Kidney tubule cell (primary cell): ENCODE results near the gene URB1.
"Not testable (repeated sequence)": the region's sequence is repeated elsewhere in the genome, so short reads cannot be mapped to it uniquely, and the experiment has no call there.

ENCODE experiments used
- DNase-seq: peaks from one replicate; pipeline ENCODE4 v3.0.0-alpha.2; 2018; ENCODE audit warnings: low spot score

Gene URB1

DNA sequence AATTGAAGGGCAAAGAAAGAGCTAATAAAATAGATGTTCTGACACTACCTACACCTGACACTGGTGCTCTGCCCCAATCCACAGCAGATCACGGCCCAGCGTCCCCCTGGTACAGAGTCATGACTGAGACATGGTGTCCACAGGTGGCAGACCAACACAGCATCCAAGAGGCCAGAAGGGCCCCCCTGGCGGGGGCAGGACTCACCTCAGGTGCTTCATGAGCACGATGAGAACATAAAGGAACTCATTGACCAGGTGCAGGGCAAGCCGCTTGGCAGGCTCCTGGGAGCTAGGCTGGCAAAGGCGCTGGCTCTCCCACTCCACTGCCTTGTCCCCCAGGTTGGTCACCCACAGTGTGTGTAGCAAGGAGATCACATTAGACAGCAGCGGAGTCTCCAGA lies 73.8 kb downstream of the URB1 start:
- no peak for DNase-seq

DNA sequence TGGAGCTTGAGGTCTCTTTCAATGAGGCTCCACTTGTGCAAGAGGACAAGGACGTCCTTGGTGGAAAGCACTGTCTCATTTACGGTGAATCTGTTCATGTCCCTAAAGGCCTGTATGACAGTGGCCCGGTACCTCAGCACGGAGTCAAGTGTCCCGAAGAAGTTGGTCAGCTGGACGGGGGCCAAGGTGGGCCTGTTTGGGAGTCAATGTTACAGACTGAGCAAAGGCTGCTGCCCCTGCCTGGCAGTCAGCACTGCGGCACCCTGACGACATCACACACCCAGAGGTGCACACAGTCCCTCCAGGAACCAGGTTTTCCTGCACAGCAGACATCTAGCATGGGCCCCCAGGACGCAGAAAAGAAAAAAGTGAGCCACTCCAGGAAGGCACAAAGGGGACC lies 75.1 kb downstream of the URB1 start:
- no peak for DNase-seq

DNA sequence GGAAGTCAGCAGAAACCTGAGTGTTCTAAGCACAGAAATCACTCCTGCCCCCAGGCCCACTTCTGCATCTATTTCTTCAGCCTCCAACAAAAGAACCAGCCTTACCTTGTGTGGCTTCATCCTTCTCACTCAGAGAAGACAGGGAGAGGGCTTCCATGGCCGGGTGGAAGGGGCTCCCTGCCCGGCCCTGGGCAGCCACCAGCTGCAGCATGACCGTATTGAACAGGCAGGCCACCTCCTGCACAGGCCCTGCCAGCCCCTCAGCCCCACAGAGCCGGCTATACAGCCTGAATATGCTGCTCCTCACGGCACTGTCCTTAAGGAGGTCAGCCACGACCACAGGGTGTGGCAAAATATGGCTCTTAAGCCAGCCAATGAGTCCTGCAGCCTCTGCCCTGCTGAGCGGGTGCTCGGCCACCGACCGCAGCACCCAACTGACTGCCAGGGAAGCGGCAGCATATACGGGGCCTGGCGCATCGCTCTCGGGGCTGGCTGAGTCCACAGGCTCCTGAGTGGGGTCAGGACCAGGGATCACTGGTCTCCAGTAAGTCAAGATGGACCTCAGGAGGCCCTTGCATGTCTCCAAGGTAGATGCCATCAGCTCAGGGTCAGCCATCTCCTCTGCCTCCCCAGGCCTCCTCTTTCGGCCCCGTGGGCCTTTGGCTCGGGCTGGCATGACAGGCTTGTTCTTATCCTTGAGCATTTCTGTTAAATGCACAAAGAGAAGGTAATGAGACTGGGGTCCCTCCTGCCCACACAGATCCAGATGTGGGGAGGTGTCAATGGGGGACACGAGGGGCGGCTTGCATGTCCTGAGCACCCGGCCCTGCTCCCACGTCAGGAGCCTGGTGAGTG lies 76.2 kb downstream of the URB1 start:
- DNase-seq: no peak

DNA sequence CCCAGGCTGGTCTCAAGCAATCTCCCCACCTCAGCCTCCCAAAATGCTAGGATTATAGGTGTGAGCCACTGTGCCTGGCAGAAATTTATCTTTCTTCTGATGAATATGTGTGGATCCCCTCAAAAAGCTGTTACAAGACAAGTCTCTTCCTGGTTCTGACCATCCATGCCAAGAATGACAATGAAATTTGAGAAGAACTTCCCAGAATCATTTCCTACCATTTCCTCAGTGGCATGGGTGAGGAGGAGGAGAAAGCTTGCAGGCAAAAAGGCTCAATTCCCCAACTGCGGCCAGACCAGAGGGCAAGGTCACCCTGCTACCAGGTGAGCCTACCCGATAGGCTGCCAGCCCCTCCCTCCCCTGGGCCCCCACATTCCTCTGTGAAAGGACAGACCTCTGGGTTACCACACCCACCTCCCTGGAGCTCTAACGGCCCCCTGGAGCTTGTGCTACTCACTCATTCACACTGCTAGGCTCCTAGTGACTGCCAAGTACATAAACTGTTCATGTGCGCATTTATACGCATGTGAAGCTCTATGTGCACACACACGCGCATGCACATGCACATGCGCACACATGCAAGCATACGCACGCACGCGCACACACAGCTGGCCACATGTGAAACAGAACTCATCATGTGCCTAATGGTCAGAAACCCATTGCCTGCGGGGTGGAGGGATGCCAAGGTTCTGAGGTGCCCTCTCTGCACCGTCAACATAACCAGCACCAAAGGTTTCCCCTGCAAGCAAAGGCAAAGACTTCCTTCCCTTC lies 77.1 kb downstream of the URB1 start:
- DNase-seq: no peak

DNA sequence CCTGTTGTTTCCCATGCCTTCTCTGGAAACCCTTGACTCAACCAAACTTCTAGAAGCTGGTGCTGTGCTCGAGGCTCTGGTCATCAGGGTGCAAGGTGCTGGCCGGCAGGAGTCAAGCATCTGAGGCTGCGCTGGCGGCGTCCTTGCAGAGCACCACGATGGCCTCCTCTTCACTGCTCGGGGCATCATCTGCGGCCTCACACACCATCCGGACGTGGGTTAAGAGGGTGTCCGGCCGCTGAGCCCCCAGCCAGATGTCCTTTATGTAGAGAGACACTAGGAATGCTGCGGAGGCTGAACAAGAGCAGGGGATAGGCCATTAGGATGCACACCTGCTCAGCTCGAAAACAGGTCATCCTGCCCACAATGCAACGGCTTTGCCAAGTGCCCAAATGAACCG lies 78.0 kb downstream of the URB1 start:
- no peak for DNase-seq

DNA sequence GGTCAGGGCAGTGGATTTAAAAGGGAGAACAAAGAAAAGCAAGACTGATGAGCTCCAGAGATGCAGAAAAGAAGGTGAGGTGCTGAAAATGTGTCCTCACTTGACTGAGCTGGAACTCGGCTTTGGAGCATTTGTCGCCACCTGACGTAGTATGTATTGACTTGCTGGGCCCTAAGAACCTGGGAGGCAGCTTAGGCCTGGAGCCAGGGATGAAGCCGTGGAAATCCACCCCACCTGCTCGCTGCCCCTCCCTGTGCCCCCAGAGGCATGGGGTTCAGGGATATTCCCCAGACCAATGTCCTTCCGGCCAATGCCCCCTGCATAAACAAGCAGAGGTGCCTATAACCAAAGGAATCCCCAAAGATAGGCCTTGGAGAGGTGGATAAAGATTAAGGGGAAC lies 79.8 kb downstream of the URB1 start:
- no peak for DNase-seq

DNA sequence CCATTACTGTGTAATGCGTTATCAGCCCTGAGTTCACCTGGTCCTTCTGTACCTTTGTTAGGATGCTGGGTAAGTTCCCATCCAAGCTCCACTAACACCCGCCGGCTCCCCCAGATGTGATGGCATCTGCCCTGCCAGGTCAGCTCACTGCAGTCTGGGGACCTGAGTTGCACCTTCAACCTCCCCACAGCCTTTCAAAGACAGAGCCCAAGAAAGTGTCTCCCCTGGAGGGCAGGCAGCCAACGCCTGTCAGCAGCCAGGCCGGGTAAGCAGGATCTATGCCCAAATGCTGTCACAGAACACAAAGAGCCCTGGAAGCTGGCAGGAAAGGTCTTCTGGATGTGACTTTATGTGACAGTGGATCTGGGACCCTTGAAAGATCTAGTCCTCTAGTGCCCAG lies 80.5 kb downstream of the URB1 start:
- DNase-seq: no peak

DNA sequence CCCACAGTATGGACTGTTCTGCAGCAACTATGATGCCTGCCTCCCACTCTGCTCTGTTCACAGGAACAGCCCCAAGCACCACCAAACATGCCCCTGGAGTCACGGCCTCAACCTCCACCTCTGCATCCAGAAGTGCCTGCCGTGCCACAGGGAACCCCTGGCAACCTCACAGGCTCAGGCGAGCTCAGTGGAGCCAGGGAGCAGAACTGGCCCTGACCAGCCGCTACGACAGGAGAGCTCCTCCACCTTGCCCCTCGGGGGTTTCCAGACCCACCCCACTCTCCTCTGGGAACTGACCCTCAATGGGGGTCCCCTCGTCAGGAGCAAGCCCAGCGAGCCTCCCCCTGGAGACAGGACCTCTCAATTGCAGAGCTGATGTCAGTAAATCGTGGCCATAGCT lies 81.2 kb downstream of the URB1 start:
- DNase-seq: no peak

DNA sequence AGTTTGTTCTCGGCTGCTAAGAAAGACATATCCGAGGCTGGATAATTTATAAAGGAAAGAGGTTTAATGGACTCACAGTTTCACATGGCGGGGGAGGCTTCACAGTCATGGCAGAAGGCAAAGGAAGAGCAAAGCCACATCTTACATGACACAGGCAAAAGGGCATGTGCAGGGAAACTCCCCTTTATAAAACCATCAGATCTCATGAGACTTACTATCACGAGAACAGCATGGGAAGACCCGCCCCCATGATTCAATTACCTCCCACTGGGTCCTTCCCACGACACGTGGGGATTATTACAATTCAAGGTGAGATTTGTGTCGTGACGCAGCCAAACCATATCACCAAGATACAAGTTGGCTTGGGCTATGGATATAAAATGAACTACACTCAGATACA lies 81.8 kb downstream of the URB1 start:
- not testable (repeated sequence) for DNase-seq

DNA sequence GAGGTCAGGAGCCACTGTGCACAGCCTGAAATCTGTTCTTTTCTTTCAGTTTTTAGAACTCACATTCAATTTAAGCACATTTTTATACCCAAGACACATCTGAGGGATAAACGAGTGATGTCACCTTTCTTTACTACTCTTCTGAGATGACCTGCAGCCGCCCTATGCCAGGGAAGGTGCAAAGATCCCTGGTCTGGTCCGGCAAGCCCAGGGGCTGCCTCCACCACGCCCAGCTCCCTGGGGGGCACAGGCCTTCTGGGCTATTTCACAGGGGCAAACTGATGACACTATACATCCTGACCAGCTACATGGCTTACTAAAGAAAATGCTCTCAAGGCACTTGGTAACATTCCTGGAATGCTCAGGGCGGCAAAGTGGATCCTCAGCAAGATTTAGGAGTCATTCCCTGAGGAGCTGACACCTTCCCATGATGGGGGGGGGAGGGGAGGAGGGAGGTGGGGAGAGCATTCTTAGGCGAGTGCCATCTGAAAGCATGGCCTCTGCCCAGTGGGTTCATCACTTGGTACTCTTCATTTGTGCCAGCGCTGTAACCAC lies 82.8 kb downstream of the URB1 start:
- DNase-seq: no peak

DNA sequence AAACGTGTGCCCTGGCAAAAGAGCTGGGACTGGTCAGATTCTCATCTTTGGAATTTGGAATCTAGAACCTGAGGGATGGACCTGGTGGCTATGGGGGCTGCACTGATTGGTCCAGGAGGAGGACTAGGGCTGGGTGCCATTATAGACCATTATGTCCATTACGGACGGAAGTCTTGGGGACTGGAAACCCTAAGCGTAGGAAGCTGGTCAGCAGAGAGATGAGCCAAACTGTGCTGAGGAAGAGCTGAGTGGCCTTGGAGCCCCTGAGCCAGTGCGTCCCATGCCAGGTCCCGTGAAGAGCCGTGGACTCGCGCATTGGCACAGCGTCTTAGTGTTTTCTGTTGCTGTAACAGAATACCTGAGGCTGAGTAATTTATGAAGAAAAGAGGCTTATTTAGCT lies 84.1 kb downstream of the URB1 start:
- no peak for DNase-seq

DNA sequence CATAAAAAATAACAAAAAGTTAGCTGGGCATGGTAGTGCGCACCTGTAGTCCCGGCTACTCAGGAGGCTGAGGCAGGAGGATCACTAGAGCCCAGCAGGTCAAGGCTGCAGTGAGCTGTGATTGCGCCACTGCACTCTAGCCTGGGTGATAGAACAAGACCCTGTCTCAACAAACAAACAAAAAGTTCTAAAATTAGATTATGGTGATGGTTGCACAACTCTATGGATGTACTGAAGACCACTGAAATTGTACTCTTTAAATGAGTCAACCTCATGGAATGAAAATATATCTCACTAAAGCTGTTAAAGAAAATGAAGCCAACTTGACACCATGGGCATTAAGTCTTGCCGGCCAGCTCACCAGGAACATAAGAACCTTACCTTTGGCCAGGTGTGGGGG lies 85.1 kb downstream of the URB1 start:
- no peak for DNase-seq

DNA sequence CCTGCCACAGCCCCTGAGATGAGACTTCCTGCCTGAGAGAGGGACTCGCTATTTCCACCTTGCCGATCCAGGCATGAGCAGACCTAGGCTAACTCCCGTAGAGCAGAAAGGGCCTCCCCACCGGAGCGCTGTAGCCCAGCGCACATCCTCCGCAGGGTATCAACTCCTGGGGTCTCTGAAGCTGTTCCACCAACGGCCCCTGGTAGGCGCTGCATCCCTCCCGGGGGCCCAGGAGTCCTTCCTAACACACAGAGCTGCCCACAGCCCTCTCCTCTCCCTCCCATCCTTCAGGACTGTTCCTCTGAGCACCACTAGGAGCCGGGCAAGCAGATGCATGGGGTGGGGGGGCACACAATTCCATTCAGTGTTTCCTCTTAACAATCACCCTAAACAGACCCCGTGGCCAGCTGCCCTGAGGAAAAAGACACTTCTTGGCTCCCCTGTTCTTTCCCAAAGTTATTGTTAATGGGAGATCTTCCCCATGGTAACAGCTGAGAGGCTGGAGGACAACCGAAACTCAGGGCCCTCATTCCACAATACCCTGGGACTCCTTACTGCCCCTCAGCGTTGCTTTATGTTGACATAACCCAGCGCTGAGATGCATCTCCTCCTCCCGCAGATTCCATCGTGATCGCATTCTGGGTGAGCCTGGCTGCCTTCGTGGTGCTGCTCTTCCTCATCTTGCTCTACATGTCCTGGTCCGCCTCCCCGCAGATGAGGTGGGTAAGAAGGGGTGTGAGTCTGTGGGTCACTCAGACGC lies 86.6 kb downstream of the URB1 start:
- no peak for DNase-seq

DNA sequence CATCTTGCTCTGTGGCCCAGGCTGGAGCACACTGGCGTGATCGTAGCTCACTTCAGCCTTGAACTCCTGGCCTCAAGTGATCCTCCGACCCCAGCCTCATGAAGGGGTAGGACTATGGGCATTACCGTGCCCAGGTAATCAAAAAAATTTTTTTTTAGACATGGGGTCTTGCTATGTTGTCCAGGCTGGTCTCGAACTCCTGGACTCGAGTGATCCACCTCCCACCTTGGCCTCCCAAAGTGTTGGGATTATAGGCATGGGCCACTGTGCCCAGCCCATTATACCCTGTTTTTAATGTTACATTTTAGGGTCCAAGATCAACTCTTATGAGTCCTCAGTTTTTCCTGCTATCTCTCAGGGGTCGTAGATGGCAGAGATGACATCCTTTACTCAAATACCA lies 87.8 kb downstream of the URB1 start:
- no peak for DNase-seq

DNA sequence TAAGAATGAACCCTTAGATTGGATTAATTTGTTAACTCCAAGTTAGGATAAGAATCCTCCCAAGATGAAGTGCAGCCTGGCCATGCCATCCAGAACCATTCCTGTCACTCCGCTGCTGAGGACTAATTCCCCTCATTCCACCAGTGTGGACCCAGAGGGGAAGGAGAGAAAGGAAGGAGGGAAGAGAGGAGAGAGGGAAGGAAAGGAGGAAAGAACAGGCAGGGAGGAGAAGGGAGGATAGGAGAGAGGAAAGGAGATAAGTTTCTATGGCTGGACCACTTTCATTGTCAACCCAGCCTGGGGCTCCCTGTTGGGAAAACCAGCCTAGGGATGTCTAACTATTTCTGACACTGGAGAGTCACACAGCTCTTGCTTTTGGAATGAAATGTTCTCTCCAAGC lies 89.4 kb downstream of the URB1 start:
- no peak for DNase-seq

DNA sequence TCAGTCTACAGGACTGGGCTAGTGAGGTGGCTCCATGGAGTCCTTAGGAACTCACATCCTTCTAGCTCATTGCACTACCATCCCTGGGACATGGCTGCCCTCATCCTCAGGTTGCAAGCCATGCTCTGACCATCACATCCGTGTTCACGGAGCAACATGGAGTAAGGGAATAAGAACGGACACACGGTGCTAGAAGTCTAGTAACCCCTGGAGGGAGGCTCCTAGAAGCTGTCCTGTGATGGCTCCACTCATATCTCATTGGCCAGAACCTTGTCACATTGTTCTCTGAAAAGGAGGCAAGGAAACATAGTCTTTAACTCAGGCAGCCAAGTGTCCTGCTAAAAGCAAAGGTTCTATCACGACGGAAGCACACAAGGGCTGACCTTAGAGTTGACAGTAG lies 90.3 kb downstream of the URB1 start:
- no peak for DNase-seq

DNA sequence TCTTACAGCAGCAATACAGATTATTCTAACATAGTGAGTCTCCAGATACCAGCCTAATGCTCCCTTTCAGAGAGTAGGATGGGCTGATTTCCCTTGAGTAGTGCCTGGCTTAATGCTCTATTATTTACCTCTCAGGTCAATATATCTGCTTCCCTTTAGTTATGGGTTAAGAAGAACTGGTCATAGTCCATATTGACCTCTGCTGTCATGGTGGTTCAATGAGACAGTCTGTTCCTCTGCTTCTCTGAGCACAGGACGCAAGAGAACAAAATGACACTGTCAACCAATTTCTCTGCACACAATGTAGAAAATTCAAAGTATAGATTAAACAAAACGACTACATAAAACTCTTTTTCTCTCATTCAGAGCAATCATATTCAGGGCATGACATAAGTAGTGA lies 91.2 kb downstream of the URB1 start:
- DNase-seq: no peak

DNA sequence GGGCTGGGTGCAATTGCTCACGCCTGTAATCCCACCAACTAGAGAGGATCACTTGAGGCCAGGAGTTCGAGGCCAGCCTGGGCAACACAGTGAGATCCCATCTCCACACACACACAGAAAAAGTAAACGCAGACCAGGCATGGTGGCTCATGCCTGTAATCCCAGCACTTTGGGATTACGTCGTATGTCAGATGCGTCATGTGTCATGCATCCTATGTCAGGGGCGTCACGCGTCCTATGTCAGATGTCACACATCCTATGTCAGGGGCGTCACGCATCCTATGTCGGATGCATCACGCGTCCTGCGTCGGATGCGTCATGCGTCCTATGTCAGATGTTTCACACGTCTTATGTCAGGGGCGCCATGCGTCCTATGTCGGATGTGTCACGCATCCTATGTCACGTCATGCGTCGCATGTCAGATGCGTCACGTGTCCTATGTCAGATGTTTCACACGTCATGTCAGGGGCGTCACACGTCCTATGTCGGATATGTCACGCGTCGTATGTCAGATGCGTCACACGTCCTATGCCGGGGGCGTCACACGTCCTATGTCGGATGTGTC lies 92.6 kb downstream of the URB1 start:
- DNase-seq: no peak

DNA sequence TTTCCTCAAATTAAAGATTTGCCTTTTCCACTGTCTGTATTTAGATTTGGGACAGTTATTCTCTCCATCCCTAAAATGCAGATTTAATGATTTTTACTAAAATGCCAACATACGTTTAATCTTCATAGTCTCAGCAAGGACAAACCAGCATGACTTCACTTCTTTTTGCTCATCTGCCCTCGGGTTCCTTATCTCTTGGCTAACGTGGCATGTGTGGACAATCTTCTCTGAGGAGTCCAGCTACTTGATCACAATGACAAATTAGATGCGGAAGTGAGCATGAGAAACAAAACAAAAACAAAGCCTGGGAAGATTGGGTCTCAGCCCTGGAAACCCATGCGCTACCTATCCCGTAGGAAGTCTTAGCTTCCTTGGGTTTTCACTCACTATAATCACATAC lies 93.1 kb downstream of the URB1 start:
- DNase-seq: no peak

DNA sequence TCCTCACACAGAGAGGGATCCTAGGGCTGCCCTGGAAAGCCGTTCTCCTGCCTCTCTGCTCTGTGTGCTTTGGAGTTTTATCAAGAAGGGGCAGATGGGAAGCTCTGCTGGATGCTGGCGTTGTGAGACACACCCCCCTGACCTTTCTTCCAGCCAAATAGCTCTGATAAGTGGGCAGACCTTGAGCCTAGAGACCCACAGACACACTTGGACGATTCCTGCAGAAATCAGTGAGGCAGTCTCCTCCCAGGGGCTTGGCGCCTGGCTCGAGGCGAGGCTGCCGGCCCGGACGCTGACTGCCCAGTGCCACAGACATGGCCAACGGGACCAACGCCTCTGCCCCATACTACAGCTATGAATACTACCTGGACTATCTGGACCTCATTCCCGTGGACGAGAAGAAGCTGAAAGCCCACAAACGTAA lies 94.1 kb downstream of the URB1 start, which contains the start of gene MRAP:
TSS of gene MRAP (plus strand) at position 198 of the 424 bp plus-strand sequence. CDS start at position 315, 117 bp downstream.
- DNase-seq: no peak

DNA sequence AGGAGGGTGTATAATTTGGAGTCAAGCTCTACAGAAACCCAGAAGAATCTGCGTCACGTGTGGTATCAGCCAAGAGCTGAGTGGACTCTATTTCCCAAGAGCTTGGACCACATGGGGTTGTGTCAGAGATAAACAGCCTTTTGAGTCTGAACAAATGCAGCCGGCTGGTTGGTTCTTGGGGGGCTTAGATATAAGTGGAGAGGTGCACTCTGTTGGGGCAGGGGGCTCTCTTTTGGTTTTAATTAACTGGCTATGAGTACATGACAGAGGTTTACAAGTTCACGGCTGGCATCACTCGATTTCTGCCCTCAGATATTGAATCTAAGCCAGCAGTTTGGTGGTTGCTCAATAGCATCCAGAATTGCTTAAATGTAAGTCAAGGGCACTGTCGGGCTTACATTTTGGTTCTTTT lies 94.7 kb downstream of the URB1 start:
- DNase-seq: no peak

DNA sequence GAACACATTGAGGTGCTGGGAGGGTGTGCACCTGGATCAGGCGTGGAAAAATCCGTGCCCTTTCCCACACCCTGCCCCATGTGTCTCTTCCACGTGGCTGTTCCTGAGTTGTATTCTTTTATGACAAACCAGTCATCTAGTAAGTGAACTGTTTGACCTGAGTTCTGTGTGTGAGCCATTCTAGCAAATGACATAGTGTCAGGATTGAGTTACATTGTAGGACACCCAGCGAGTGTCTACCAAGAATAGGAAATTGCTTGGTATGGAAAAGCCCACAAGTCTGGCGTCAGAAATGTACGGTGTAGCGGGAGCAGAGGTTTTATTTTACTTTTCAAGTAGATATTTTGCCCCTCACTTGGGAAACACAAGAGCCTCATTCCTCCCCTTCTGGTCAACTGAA lies 95.4 kb downstream of the URB1 start:
- DNase-seq: no peak
